Midbrain (tissue), 1 donor: ENCODE data around the gene PAXX.

Experiments used
- DNase-seq: peaks from one replicate; lab custom pipeline; 2025; lab: John Stamatoyannopoulos, UW

The PAXX gene

DNA sequence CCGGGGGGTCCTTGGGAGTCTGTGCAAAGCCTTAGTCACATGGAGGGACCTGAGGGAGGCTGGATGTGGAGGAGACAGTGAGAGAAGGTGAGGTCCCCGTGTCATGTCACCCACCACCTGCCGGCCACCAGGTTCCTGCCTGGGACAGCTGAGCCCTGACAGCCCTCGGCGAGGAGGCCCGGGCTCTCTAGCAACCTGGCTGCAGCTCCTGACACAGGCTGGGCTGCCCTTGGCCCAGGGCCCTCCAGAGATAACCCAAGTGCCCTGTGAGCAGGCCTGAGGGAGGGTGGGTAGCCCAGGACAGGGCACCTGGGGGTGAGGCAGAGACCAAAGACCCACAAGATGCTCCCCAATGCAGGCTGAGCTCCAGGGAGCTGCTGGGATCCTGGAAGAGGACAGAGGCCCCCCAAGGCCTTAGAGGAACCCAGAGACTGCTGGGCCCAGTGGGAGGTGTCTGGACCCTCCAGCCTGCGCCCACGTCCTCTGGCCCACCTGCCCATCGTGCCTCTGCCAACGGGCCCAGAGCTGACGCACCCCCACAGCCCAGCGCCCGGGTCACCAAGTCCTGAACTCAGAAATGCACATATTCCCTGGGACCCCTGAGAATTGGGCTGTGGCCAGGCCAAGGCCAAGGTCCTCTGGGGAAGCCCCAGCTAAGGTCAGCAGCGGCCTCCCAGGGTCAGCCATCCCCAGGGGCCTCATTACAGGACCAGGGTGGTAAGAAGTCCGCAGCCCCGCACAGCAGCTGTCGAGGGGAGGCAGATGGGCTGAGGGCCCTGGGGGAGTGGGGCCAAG is 23.7 kb upstream of the PAXX start:
- no peak for DNase-seq

DNA sequence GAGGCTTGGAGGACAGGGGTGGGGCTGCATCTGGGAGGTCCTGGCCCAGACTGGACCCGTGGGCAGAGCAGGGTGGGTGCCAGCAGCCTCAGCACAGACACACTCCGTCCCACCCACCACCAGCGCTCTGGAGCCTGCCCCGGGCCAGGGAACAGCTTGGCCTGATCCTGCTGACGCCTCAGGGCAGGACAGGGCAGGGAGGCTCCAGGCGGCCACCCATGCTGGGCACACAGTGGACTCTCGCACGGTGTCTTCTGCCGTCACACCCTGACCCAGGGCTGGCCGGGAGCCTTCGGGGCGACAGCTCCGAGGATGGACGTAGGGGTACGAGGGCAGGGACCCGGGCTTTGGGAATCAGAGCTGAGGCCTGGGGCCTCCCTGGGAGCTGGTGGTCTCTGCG is 23.1 kb upstream of the PAXX start:
- no peak for DNase-seq

GRCh38 chr9:136969774-136970173 is 22.4 kb upstream of the PAXX start:
- DNase-seq: no peak

DNA sequence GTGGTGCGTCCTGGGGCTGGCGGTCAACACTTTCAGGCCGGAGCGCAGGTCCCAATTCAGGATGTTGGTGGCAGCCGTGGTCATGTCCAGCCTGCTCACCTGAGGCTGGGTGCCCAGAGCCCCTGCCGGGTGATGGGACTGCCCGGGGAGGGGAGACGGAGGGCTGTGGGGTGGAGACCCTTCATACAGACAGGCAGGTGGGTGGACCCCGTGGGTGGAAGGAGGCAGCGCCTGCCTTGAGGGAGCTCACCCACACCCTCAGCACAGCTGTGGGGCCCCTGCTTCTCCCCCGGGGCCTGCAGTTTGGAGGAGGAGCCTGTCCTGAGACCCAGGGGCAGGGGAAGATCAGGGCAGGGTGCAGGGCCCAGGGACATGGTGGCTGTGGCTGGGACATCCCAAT is 21.9 kb upstream of the PAXX start:
- DNase-seq: no peak

GRCh38 chr9:136971746-136972145 is 20.5 kb upstream of the PAXX start:
- DNase-seq: no peak

DNA sequence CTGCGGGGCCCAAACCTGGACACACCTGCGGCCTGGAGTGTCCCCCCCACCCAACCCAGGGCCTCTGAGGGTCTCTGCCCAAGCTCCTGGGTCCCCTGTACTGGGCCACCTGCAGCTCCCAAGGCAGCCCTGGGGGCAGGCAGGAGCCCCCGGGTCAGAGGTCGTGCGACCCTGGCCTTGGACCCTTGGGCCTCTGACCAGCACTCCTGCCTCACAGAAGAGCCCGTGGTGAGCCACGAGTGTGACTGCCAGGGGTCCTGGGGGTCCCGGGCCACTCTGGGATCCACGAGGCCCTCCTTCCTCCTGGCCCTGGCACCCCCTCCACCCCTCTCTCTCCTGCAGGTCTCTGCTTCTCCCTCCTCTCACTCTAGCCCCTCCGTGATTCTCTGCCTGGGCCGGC is 19.9 kb upstream of the PAXX start:
- no peak for DNase-seq

- no peak for DNase-seq
Observed at GRCh38 chr9:136972743-136973142, 19.5 kb upstream of the PAXX start.

- DNase-seq: no peak
Observed at GRCh38 chr9:136973618-136974617, 18.3 kb upstream of the PAXX start.

- DNase-seq: no peak
Observed at GRCh38 chr9:136974817-136975535, 17.2 kb upstream of the PAXX start.

DNA sequence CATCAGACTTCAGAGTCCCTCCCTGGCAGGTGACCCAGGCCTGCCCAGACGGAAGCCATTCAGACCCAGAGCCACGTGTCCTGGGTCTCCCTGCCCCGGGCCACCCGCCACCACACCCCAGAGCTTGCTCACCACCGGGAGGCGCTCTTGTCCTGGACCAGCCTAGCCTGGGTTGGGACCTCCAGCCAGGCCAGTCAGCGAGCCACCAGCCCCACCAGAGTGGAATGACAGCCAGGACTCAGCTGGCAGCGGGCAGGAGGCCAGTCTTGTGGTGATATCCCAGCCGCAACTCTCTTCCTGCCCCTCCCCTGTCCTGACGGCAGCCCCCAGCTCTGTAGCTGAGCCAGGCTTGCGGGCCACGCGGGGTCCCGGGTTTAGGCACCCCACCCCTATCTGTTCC is 16.6 kb upstream of the PAXX start:
- DNase-seq: peak; percentile 74

GRCh38 chr9:136977223-136977622 is 15.0 kb upstream of the PAXX start, which contains the start of gene PTGDS:
Gene PTGDS, plus strand, starts transcription at chr9:136977504. Its CDS starts 75 bp downstream, at chr9:136977579.
- DNase-seq: peak; percentile 97

DNA sequence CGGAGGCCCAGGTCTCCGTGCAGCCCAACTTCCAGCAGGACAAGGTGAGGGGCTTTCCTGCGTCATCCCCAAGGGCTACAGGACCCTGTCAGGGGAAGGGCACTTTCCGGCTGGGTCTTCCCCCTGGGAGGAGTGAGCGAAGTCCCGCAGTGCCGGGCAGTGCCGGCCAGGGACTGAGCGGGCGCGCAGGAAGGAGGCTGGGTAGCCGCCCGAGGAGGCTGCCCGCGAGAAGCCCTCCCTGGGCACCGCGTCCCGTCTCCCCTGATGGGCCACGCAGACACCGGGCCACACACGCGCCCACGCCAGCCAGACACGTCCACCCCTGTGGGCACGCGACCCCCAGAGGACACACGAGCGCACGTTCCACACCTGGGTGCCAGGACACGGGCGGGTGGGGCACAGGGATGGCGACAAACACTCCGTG is 14.6 kb upstream of the PAXX start:
- DNase-seq: peak; percentile 67

- peak; percentile 89 for DNase-seq
Observed at GRCh38 chr9:136978073-136978864, 14.0 kb upstream of the PAXX start.

DNA sequence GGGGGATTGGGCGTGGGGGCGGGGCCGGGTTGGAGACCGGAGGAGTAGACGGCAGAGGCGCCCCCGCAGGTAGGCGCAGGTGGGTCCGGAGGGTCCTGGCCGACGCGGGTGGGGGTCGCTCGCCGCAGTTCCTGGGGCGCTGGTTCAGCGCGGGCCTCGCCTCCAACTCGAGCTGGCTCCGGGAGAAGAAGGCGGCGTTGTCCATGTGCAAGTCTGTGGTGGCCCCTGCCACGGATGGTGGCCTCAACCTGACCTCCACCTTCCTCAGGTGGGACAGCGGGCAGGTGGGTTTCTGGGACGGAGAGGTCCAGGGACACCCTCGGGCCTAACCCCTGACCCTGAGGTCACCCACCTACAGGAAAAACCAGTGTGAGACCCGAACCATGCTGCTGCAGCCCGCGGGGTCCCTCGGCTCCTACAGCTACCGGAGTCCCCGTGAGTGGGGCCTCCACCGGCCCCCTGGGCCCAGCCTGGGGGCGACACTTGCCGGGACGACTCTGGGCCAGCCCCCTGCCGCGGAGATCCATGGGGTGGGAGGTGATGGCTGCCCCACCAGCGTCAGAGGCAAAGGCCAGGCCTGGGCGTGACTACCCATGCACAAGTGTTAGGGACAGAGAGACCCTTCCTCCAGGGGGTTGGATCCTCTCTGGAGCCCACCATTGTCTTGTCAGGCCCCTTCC is 13.2 kb upstream of the PAXX start:
- no peak for DNase-seq

DNA sequence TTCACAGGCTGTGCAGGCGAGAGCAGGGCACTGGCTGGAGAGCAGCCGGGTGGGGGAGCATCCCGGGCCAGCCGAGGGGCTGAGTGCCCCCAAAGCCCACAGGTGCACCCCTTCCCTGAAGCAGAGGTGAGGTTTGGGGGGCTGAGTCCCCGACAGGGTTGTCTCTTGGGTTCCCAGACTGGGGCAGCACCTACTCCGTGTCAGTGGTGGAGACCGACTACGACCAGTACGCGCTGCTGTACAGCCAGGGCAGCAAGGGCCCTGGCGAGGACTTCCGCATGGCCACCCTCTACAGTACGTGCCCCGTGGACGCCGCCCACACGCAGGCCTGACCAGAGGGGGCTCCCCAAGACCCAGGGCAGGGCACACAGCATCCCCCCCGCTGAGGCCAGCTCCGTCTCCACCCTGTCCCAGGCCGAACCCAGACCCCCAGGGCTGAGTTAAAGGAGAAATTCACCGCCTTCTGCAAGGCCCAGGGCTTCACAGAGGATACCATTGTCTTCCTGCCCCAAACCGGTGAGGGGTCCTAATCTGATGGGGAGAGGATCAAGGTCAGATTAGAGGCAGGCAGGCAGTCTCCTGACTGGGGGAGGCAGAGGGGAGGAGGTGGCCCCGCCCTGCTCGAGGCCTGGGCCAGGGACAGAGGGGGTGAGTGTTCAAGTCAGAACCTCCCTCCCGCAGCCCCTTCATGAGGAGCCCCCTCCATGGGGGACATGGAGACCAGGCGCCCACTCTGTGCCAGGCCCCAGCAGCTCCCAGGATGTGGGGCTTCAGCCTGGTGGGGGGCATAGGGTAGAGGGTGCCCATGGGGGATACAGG is 12.2 kb upstream of the PAXX start:
- DNase-seq: no peak

DNA sequence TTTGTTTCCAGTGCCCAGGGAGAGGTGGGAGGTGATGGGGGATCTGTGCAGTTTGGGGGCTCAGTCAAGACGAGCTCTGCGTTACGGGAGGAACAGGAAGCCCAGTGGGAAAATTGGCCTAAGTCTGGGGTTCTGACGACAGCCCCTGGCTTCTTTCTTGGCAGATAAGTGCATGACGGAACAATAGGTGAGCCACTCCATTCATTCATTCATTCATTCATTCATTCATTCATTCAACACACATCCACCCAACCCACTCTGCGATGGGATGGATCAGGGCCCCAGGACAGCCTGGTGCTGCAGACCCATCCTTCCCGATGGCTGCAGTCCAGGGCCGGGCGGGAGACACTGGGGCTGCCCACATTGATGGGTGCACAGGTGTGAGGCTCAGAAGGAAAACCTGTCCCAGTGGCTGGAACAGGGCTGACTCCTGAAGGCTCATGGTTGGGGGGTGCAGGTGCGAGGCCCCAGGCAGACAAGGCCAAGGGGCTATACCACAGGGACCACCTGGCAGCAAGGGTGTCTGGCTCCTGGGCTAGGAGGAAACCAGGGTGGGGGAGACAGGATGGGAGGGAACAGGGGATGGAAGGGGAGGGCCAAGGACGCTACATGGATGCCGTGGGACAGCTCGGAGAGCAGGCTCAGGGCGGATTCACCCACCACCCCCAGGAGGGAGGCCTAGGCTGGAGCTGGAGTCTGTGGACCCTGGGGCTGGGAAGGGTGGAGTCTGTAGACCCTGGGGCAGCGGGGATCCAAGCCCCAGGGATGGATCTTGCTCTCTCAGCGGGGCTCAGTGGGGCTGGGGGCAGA is 11.3 kb upstream of the PAXX start:
- no peak for DNase-seq

- DNase-seq: peak; percentile 69
Observed at GRCh38 chr9:136981588-136982231, 10.5 kb upstream of the PAXX start.
